GM10847 (cell line): ENCODE measurements around the gene UFD1.
A peak's percentile ranks its signal among the peaks of the same experiment; 100 is the strongest.

ENCODE experiments used
- POLR2A ChIP-seq: IDR thresholded peaks from 2 replicates; pipeline ENCODE4 v1.6.1; 2011; ENCODE audit not compliant: insufficient read length; ENCODE audit errors: extremely low read depth

Gene UFD1

DNA sequence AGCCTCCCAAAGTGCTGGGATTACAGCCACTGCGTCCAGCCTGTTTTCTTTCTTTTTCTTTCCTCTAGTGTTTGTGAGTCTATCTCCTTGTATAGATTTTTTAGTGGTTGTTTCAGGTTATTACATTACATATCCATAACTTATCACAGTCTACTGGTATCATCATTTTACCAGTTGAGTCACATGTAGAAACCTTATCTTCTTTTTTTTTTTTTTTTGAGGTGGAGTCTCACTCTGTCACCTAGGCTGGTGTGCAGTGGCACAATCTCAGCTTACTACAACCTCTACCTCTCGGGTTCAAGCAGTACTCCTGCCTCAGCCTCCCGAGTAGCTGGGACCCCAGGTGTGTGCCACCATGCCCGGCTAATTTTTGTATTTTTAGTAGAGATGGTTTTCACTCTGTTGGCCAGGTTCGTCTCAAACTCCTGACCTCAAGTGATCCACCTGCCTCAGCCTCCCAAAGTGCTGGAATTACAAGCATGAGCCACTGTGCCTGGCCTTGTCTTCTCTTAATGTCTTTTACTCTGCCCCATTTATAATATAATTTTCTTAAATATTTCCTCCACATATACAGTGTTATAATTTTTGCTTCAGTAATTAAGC is 11.7 kb upstream of the UFD1 start:
- TF ChIP-seq POLR2A: no peak

DNA sequence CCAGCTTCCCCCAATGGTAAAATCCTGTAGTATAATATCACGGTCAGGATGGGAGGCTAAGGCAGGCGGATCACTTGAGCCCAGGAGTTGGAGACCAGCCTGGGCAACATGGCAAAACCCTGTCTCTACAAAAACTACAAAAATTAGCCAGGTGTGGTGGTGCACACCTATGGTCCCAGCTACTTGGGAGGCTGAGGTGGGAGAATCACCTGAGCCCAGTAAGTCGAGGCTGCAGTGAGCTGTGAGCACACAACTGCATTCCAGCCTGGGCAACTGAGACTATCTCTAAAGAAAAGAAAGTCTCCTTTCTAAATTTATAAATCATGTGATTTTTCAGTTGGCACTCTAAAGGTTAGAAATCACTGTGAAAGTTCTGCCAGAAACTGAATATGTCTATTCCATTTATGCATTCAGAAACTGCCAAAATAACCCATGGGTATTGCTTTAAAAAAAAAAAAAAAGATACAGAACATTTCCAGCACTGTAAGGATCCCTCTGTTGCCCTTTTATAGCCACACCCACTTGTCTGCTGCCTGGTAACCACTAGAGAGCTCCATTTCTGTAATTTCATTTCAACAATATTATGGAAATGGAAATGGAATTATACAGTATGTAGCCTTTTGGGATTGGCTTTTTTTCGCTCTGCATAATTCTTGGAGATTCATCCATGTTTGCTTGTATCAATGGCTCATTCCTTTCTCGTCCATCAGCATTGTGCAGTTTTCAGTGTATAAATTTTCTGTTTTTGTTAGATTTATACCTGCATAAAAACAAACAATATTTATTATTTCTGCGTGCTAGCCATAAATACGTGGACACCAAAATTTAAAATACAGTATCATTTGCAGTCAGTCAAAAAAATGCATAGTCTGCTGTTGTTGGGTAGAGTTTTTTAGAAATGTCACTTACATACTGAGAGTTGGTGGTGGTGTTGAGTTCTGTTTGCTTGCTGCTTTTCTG is 10.2 kb upstream of the UFD1 start:
- TF ChIP-seq POLR2A: no peak

DNA sequence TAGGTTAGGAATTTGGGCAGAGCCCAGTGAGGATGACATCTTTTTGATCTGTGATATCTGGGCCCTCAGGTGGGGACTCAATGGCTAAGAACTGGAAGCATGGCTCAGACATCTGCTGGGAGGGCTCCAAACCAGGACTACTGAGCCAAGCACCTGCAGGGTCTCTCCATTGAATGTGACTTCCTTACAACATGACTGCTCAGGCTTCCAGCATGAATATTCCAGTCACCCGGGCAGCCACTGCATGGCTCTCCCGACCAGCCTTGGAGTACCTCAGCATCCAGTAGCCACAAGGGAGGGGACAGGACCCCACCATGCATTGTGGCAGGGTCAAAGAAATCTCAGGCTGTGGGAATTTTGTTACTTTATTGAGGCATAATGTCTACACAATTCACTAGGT is 9.3 kb upstream of the UFD1 start:
- TF ChIP-seq POLR2A: no peak

DNA sequence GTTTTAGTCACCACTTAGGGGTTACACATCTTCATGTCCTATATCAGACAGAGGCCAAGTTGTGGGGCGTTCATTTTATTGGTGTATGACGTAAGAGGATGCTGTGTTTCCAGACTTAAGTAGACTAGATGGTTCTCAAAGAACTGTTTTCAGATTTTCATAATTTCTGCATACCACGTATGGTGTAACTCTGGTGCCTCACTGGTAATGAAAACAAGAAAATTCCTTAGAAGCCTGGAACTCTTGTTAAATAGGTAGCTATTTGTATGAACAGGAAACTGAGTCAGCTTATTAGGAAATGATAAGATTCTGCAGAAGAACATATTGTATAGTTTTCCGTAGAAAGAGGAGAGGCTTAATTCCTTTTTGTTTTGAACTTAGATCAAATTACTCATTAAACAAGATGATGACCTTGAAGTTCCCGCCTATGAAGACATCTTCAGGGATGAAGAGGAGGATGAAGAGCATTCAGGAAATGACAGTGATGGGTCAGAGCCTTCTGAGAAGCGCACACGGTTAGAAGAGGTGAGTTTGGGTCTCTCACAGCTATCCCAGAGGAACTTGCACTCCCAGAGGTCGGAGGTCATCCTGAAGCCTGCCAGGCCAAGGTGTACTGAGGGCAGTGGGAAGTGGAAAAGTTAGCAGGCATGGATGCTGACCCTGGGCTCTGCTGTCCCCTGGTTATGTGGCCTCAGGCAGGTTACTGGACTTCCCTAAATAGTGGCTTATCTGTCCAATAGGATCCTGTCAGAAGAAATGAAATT is 4.7 kb upstream of the UFD1 start:
- TF ChIP-seq POLR2A: no peak

DNA sequence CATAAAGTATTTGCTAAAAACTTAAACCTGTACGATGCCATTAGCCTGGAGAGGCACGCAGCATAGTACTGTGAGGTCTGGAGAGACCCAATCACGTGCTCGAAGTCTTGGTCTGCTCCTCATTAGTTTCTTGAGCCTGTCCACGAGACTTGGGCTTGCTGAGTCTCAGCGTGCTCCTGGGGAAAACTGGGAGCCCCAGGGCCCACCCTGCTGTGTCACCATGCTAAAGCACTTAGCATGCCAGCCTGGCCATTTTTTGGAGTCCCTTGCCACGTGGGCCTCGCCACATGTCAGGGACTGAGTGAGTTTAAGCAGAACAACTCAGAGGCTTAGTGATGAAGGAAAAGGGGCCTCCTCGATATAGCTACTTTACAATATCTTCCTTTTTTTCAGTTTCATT is 3.3 kb upstream of the UFD1 start:
- TF ChIP-seq POLR2A: no peak

DNA sequence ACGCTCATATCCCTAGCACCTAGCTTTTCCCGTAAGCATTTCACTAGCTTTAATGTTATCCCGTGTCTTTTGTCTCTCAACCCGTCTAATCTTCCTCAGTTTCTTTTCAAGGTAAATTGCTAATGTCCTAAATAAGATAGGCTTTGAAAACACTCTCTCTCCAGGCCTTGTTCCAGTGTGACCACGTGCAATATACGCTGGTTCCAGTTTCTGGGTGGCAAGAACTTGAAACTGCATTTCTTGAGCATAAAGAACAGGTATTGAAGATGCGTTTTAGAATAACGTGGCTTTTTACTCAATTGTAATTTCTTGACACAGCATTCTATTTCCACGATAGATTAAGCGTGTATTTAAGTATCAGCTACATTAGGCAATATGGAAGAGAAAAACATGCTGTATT is 1.8 kb upstream of the UFD1 start:
- no peak for TF ChIP-seq POLR2A

DNA sequence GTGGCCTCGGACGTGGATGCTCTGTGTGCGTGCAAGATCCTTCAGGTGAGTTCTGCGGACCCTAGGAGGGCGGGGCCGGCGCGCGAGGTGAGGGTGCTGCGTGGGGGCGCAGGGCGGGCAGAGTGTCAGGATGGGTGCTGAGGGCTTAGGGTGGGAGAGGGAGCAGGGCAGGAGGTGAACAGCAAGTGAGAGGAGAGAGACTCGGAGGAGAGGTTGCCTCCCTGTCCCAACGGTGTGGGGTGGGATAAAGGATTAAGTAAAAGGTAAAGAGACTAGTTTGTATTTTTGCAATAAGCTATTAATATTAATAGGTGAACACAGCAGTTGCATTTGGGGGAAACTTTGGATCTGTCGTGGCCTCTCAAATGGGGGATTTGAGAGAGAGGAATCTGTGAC is 1.2 kb upstream of the UFD1 start:
- no peak for TF ChIP-seq POLR2A

DNA sequence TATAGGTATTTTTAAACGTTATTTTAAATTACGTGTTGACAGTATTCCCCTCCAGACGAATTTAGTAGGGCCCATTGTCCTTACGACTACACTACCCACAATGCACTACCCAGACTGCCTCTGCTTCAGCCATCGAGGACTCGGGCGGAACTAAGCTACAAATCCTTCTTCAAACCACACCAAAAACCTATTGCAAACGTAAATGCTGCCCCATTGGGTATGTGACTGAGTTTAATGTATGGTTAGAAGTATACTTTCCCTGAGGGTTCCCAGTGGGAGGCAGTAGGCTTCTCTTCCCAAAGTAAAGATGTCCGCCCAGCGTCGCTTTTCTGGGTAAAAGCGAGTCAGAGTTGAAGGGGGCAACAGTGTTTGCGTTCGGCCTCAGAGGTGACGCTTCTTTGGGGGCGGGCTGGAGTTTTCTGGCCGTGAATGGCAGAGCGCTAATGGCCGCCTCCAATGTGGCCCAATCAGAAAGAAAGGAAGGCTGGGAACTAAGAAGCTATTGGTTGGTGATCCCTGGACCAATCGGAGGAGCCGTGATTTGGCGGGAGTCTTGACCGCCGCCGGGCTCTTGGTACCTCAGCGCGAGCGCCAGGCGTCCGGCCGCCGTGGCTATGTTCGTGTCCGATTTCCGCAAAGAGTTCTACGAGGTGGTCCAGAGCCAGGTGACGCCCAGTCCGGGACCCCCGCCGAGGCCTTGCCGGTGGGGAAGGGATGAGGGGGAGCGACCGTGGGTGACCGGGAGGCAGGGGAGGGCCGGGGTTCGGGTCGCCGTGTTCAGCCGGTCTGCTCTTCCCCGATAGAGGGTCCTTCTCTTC is 571 bp upstream of the UFD1 start, which contains the start of gene CDC45:
CDC45 (plus strand) TSS at position 566 of the 818 bp plus-strand sequence; CDS start at position 615, 49 bp downstream.
- TF ChIP-seq POLR2A: peak; percentile 63

DNA sequence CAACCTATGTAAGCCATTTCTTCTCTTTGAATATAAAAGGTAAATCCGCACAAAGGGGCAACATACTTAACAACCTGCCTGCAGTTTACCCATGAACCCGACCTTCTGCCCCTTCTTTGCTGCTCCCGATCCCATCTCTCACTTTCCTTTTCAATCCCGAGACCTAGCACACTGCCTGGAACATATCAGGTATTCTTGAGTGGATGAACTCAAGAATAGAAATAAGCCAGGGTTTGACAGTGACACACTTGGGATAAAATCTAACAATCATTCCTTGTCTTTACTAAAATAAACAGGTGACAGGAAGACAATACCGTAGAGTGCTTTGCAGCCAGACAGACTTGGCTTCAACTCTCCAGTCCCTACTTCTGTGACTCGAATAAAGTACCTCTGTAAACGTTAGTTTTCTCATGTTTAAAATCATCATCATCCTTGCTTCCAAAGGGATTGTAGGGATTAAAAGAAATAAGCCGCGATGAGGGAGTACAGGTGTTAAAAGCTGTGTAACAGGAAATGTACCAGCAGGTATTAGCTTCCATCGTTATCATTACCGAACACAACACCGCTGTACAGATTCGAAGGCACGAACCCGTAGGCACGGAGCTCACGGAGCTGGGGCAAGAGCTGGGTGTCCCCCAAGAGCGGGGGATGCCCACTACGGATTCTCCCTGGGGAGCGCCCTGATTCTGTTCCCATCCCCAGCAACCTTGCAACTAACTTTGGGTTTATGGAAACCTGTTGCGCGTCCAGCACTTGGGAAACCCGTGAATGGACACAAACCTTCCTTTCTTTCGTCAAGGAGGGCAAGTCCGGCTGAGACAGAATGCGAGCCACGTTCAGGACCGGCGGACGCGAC is 720 bp downstream of the UFD1 start:
- no peak for TF ChIP-seq POLR2A

DNA sequence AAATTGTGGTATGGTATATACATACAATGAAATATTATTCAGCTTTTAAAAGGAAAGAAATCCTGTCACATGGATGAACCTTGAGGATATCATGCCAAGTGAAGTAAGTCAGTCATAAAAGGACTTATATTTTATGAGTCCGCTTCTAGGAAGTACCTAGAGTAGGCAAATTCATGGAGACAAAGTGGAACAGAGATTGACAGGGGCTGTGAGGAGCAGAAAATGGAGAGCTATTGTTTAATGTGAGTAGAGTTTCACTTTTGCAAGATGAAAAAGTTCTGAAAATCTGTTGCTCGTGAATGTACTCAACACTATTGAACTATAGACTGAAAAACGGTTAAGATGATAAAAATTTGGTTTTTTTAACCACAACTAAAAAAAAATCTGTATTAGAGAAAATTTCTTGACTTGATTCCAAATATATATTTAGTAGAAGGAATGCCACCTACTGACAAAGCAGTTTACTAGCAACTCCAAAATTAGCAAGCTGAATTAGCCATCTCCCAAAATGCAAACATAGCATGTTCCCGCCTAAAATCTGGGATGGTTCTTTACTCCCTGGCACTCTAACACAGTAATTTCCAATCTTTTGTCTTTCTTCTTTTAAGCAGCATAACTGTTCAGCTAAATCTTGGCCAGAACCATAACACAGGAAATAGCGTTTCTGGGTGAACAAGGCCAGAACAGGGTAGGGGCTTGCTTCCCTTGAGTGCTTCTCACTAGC is 1.5 kb downstream of the UFD1 start:
- TF ChIP-seq POLR2A: no peak

DNA sequence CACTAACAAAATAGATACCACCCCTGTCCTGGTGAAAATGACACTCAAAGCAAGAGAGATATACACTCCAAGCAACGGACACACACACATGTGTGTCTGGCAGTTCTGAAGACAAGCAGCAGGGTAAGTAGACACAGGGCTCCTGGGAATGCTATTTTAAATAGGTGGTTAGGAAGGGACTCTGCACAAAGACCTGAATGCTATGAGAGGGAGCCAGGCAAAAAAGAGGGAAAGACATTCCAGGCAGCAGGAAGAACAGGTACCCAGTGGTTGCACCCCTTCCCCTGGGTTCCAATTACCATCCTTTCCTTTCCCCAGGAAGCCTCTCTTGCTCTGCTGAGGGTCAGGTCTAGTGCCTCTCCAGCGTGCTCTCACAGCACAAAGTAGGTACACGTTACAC is 3.0 kb downstream of the UFD1 start:
- no peak for TF ChIP-seq POLR2A

DNA sequence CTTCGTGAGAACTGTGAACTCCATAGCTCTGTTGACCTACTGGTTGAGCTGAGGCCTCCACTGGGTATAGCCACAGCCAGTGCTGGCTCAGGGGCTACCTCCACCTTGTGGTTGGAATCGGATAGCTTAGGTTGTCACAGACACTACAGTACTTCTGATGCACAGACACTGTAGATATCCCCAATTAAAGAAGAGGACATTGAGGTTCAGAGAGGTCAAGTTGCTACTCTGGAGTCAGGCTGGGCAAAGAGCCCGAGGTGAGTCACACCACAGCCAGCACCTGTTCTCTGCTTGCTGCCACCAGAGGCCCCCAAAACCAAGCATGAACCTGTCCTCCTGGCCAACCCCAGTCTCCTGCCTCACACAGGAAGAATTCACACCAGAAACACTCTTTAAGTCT is 5.4 kb downstream of the UFD1 start:
- no peak for TF ChIP-seq POLR2A

DNA sequence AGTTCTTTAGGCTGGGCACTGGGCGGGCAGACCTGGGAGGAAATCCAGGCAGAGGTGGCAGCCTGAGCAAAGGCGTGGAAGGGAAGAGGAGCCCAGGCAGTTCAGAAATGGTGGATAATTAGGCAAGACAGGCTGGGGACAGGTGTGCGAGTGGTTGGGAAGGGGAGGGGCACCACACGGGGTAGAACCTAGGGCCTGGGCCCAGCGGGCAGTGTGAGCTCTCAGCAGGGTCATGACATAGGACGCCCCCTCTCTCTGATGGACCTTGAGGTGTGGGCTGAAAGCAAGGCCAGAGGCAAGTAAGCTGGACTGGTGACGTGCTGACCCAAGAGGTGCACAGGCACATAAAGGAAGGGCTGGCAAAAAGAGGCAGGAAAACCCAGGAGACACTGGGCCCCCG is 6.8 kb downstream of the UFD1 start:
- no peak for TF ChIP-seq POLR2A

DNA sequence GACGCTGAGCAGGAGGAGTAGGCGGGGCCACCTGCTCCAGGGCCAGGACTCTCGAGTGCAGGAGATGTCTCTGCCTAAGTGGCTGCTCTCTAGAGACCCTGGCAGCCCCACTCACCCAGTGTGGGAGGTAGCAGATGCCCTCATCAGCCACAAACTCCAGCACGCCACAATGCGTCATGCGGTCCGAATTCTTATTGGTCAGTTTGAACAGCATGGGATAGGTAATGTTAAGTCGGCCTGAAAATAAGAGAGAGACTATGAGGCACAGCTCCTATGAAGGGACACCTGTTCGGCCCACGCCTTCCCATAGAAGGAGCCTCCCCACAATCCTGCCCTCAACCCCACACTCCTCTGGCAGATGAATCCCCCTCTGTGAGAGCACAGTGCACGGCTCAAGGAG is 7.4 kb downstream of the UFD1 start:
- no peak for TF ChIP-seq POLR2A

DNA sequence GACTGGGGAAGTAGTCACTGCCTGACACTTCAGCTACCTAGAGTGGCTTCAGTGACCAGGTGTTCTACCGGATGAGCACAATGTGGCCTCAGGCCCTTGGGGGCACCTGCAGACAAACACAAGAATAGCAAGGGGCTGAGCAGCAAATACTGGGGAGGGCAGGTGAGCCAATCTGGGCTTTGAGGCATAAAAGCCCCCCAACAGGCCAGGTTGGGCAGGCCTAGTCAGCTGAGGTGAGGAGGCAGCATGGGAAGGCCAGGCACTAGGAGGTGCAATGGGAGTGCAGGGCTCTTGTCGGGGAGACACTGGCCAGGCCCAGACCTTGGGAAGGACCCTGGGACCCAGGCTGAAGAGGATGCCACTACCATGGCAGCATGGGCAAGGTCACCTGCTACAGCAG is 9.0 kb downstream of the UFD1 start:
- TF ChIP-seq POLR2A: no peak
